ENCODE results near the gene IGF2BP2.
A peak's percentile ranks its signal among the peaks of the same experiment; 100 is the strongest.
"Not testable (repeated sequence)": the region's sequence is repeated elsewhere in the genome, so short reads cannot be mapped to it uniquely, and the experiment has no call there.

Gene IGF2BP2

GRCh38 chr3:185842241-185842640, 17.4 kb upstream of the IGF2BP2 start:
- Histone ChIP-seq H3K36me3 (ENCODE audit: control insufficient read depth, insufficient read depth, low read length) (no peaks in the 10 kb centered on the region), H3K9me3 (ENCODE audit: control insufficient read depth, low read length) (no peaks in the 10 kb centered on the region), H3K27ac (ENCODE audit: insufficient read depth, low read depth, low read length, poor library complexity, severe bottlenecking) (no peak overlapping the region), H3K4me3 (ENCODE audit: insufficient read depth, low read depth, low read length) (no peak overlapping the region), H3K4me1 (ENCODE audit: control insufficient read depth, insufficient read depth, low read length) (no peaks in the 10 kb centered on the region), H3K27me3 (ENCODE audit: control insufficient read depth, insufficient read depth, low read length, poor library complexity, severe bottlenecking) (no peaks in the 10 kb centered on the region)
- WGBS, 2 experiments: 92 to 94% methylated on average over 4 of the region's 4 CpGs

- H3K4me3 ChIP-seq (ENCODE audit: insufficient read depth, low read depth, low read length); H3K27ac ChIP-seq (ENCODE audit: insufficient read depth, low read depth, low read length, poor library complexity, severe bottlenecking): not testable (repeated sequence)
- 93 to 95% methylated on average over 4 of the region's 4 CpGs for WGBS, 2 experiments
These were observed 13.7 kb upstream of the IGF2BP2 start for GRCh38 chr3:185838417-185838989.

GRCh38 chr3:185837414-185837813, 12.6 kb upstream of the IGF2BP2 start:
- Histone ChIP-seq H3K4me1 (ENCODE audit: control insufficient read depth, insufficient read depth, low read length) (no peaks in the 10 kb centered on the region), H3K4me3 (ENCODE audit: insufficient read depth, low read depth, low read length) (no peak overlapping the region), H3K36me3 (ENCODE audit: control insufficient read depth, insufficient read depth, low read length) (no peaks in the 10 kb centered on the region), H3K27ac (ENCODE audit: insufficient read depth, low read depth, low read length, poor library complexity, severe bottlenecking) (no peak overlapping the region), H3K9me3 (ENCODE audit: control insufficient read depth, low read length) (no peaks in the 10 kb centered on the region), H3K27me3 (ENCODE audit: control insufficient read depth, insufficient read depth, low read length, poor library complexity, severe bottlenecking) (no peaks in the 10 kb centered on the region)
- WGBS, 2 experiments: 90 to 100% methylated on average over 3 of the region's 3 CpGs

More at GRCh38 chr3:185838417-185838989, 13.7 kb upstream of the IGF2BP2 start:
- not testable (repeated sequence) for H3K9me3 ChIP-seq (ENCODE audit: control insufficient read depth, low read length); H3K36me3 ChIP-seq (ENCODE audit: control insufficient read depth, insufficient read depth, low read length); H3K27me3 ChIP-seq (ENCODE audit: control insufficient read depth, insufficient read depth, low read length, poor library complexity, severe bottlenecking); H3K4me1 ChIP-seq (ENCODE audit: control insufficient read depth, insufficient read depth, low read length)

GRCh38 chr3:185831990-185832389, 7.1 kb upstream of the IGF2BP2 start:
- peaks cover 12% of the 10 kb centered on the region for H3K36me3 ChIP-seq (ENCODE audit: control insufficient read depth, insufficient read depth, low read length)
- no peak overlapping the region for H3K4me3 ChIP-seq (ENCODE audit: insufficient read depth, low read depth, low read length)
- H3K27me3 ChIP-seq (ENCODE audit: control insufficient read depth, insufficient read depth, low read length, poor library complexity, severe bottlenecking): no peaks in the 10 kb centered on the region
- no peaks in the 10 kb centered on the region for H3K9me3 ChIP-seq (ENCODE audit: control insufficient read depth, low read length)
- no peaks in the 10 kb centered on the region for H3K4me1 ChIP-seq (ENCODE audit: control insufficient read depth, insufficient read depth, low read length)
- no peak overlapping the region for H3K27ac ChIP-seq (ENCODE audit: insufficient read depth, low read depth, low read length, poor library complexity, severe bottlenecking)

- 88 to 95% methylated on average over 3 of the region's 3 CpGs for WGBS, 2 experiments
These were observed 6.4 kb upstream of the IGF2BP2 start for GRCh38 chr3:185831195-185831594.

GRCh38 chr3:185830018-185830797, 5.4 kb upstream of the IGF2BP2 start:
- no peak overlapping the region for H3K4me3 ChIP-seq (ENCODE audit: insufficient read depth, low read depth, low read length)
- no peak overlapping the region for H3K27ac ChIP-seq (ENCODE audit: insufficient read depth, low read depth, low read length, poor library complexity, severe bottlenecking)
- no peaks in the 10 kb centered on the region for H3K4me1 ChIP-seq (ENCODE audit: control insufficient read depth, insufficient read depth, low read length)
- peaks cover 12% of the 10 kb centered on the region for H3K36me3 ChIP-seq (ENCODE audit: control insufficient read depth, insufficient read depth, low read length)
- H3K9me3 ChIP-seq (ENCODE audit: control insufficient read depth, low read length): no peaks in the 10 kb centered on the region
- H3K27me3 ChIP-seq (ENCODE audit: control insufficient read depth, insufficient read depth, low read length, poor library complexity, severe bottlenecking): no peaks in the 10 kb centered on the region
- 90 to 98% methylated on average over 5 of the region's 5 CpGs for WGBS, 2 experiments

More at GRCh38 chr3:185831195-185831594, 6.4 kb upstream of the IGF2BP2 start:
- Histone ChIP-seq H3K36me3 (ENCODE audit: control insufficient read depth, insufficient read depth, low read length) (peaks cover 12% of the 10 kb centered on the region), H3K9me3 (ENCODE audit: control insufficient read depth, low read length) (no peaks in the 10 kb centered on the region), H3K27me3 (ENCODE audit: control insufficient read depth, insufficient read depth, low read length, poor library complexity, severe bottlenecking) (no peaks in the 10 kb centered on the region), H3K4me1 (ENCODE audit: control insufficient read depth, insufficient read depth, low read length) (no peaks in the 10 kb centered on the region), H3K27ac (ENCODE audit: insufficient read depth, low read depth, low read length, poor library complexity, severe bottlenecking) (no peak overlapping the region), H3K4me3 (ENCODE audit: insufficient read depth, low read depth, low read length) (no peak overlapping the region)

GRCh38 chr3:185828755-185829154, 3.9 kb upstream of the IGF2BP2 start:
- H3K27ac ChIP-seq (ENCODE audit: insufficient read depth, low read depth, low read length, poor library complexity, severe bottlenecking): no peak overlapping the region
- 93 to 95% methylated on average over 3 of the region's 3 CpGs for WGBS, 2 experiments
- no peak overlapping the region for H3K4me3 ChIP-seq (ENCODE audit: insufficient read depth, low read depth, low read length)

GRCh38 chr3:185827595-185828344, 2.9 kb upstream of the IGF2BP2 start:
- Histone ChIP-seq H3K36me3 (ENCODE audit: control insufficient read depth, insufficient read depth, low read length) (peaks cover 12% of the 10 kb centered on the region), H3K9me3 (ENCODE audit: control insufficient read depth, low read length) (no peaks in the 10 kb centered on the region), H3K27me3 (ENCODE audit: control insufficient read depth, insufficient read depth, low read length, poor library complexity, severe bottlenecking) (no peaks in the 10 kb centered on the region), H3K4me3 (ENCODE audit: insufficient read depth, low read depth, low read length) (no peak overlapping the region), H3K4me1 (ENCODE audit: control insufficient read depth, insufficient read depth, low read length) (no peaks in the 10 kb centered on the region), H3K27ac (ENCODE audit: insufficient read depth, low read depth, low read length, poor library complexity, severe bottlenecking) (no peak overlapping the region)
- 90 to 96% methylated on average over 10 of the region's 10 CpGs for WGBS, 2 experiments

More at GRCh38 chr3:185828755-185829154, 3.9 kb upstream of the IGF2BP2 start:
- Histone ChIP-seq H3K9me3 (ENCODE audit: control insufficient read depth, low read length) (no peaks in the 10 kb centered on the region), H3K36me3 (ENCODE audit: control insufficient read depth, insufficient read depth, low read length) (peaks cover 12% of the 10 kb centered on the region), H3K4me1 (ENCODE audit: control insufficient read depth, insufficient read depth, low read length) (no peaks in the 10 kb centered on the region), H3K27me3 (ENCODE audit: control insufficient read depth, insufficient read depth, low read length, poor library complexity, severe bottlenecking) (no peaks in the 10 kb centered on the region)

- Histone ChIP-seq H3K27me3 (ENCODE audit: control insufficient read depth, insufficient read depth, low read length, poor library complexity, severe bottlenecking) (no peaks in the 10 kb centered on the region), H3K9me3 (ENCODE audit: control insufficient read depth, low read length) (no peaks in the 10 kb centered on the region), H3K4me3 (ENCODE audit: insufficient read depth, low read depth, low read length) (peak overlapping the region; percentile 88), H3K4me1 (ENCODE audit: control insufficient read depth, insufficient read depth, low read length) (peaks cover 2% of the 10 kb centered on the region), H3K27ac (ENCODE audit: insufficient read depth, low read depth, low read length, poor library complexity, severe bottlenecking) (no peak overlapping the region), H3K36me3 (ENCODE audit: control insufficient read depth, insufficient read depth, low read length) (peaks cover 12% of the 10 kb centered on the region)
- 1% methylated on average over 90 of the region's 90 CpGs for WGBS, 2 experiments
These were observed 1.0 kb upstream of the IGF2BP2 start for GRCh38 chr3:185825639-185826481.

Data from ectodermal cell (in vitro differentiated cells).